HepG2 (cell line): ENCODE data around the gene ZBTB34. TPM values are rescaled to one million over a fixed set of nuclear protein-coding genes. Genes with fewer than 3 reads are reported as not detected.

Source experiments
- ADNP ChIP-seq: sonication (generic); formaldehyde crosslinking; IDR thresholded peaks from 2 replicates; pipeline ENCODE4 v1.4.0; 2020; ENCODE audit warnings: missing genetic modification reagents
- ATF7 ChIP-seq, 2 experiments: fragments of 450-650 bp in 1 of 2; sonication (generic) in 1 of 2; formaldehyde crosslinking in 1 of 2; IDR thresholded peaks; 2 replicates each; pipeline versions ENCODE4 v1.4.0 to v1.6.1; 2016 to 2020; ENCODE audit warnings: antibody characterized with exemption in 1 of 2, mild to moderate bottlenecking in 1 of 2, missing genetic modification reagents in 1 of 2
- CREB1 ChIP-seq, 2 experiments: fragments of 450-650 bp in 1 of 2; IDR thresholded peaks; 2 replicates each; pipeline ENCODE4 v1.6.1; 2016 to 2017; ENCODE audit warnings: control low read depth in 1 of 2, mild to moderate bottlenecking in 1 of 2, missing compliant biosample characterization in 1 of 2, missing genetic modification characterization in 1 of 2
- GFI1 ChIP-seq: sonication (generic); formaldehyde crosslinking; IDR thresholded peaks from 2 replicates; pipeline ENCODE4 v1.5.0; 2020; ENCODE audit warnings: missing genetic modification reagents, mild to moderate bottlenecking, borderline replicate concordance
- IRF2 ChIP-seq: IDR thresholded peaks from 2 replicates; pipeline ENCODE4 v1.6.1; 2018; ENCODE audit warnings: missing genetic modification reagents, missing compliant biosample characterization
- LCORL ChIP-seq, 2 experiments: fragments of 450-650 bp in 1 of 2; sonication (generic) in 1 of 2; formaldehyde crosslinking in 1 of 2; IDR thresholded peaks; 2 replicates each; pipeline versions ENCODE4 v1.5.0 to v1.6.1; 2017 to 2020; ENCODE audit warnings: antibody characterized with exemption in 1 of 2, missing genetic modification reagents in 1 of 2
- NFAT5 ChIP-seq: sonication (generic); formaldehyde crosslinking; IDR thresholded peaks from 2 replicates; pipeline ENCODE4 v1.4.0; 2020; ENCODE audit warnings: missing genetic modification reagents
- PAXIP1 ChIP-seq: sonication (generic); formaldehyde crosslinking; conservative IDR thresholded peaks from 2 replicates; pipeline ENCODE4 v1.4.0; 2020; ENCODE audit warnings: mild to moderate bottlenecking, missing genetic modification reagents, moderate library complexity
- RARA ChIP-seq: IDR thresholded peaks from 2 replicates; pipeline ENCODE4 v1.6.1; 2016; ENCODE audit warnings: missing genetic modification reagents, missing compliant biosample characterization
- RBAK ChIP-seq: sonication (generic); formaldehyde crosslinking; IDR thresholded peaks from 2 replicates; pipeline ENCODE4 v1.5.1; 2020; ENCODE audit warnings: mild to moderate bottlenecking, missing genetic modification reagents
- SAP130 ChIP-seq: IDR thresholded peaks from 2 replicates; pipeline ENCODE4 v1.6.1; 2016; ENCODE audit warnings: low read depth
- SIX1 ChIP-seq: sonication (generic); formaldehyde crosslinking; IDR thresholded peaks from 2 replicates; pipeline ENCODE4 v1.4.0; 2020; ENCODE audit warnings: missing genetic modification reagents, borderline replicate concordance
- SP5 ChIP-seq: IDR thresholded peaks from 2 replicates; pipeline ENCODE4 v1.6.1; 2016; ENCODE audit warnings: low read depth, borderline replicate concordance
- ZBTB43 ChIP-seq: sonication (generic); formaldehyde crosslinking; conservative IDR thresholded peaks from 2 replicates; pipeline ENCODE4 v1.4.0; 2020; ENCODE audit warnings: missing genetic modification reagents
- ZEB1 ChIP-seq: IDR thresholded peaks from 2 replicates; pipeline ENCODE4 v1.6.1; 2012; ENCODE audit warnings: mild to moderate bottlenecking, low read depth, inconsistent platforms; ENCODE audit not compliant: insufficient replicate concordance
- ZMYM3 ChIP-seq: sonication (generic); formaldehyde crosslinking; IDR thresholded peaks from 2 replicates; pipeline ENCODE4 v1.5.1; 2020; ENCODE audit warnings: mild to moderate bottlenecking, missing genetic modification reagents
- ZMYM4 ChIP-seq: sonication (generic); formaldehyde crosslinking; IDR thresholded peaks from 2 replicates; pipeline ENCODE4 v1.8.1; 2023; ENCODE audit warnings: mild to moderate bottlenecking, missing genetic modification reagents
- ZNF12 ChIP-seq: sonication (generic); formaldehyde crosslinking; IDR thresholded peaks from 2 replicates; pipeline ENCODE4 v1.5.0; 2020; ENCODE audit warnings: missing genetic modification reagents
- ZNF879 ChIP-seq: sonication (generic); formaldehyde crosslinking; IDR thresholded peaks from 2 replicates; pipeline ENCODE4 v1.8.1; 2023; ENCODE audit warnings: missing genetic modification reagents
- polyA plus RNA-seq, 8 experiments: library from polyadenylated mRNA; depleted of rRNA in 3 of 8; stranded (reverse) in 7 of 8; unstranded in 1 of 8; fragments of >200 nt; fragmentation: Illumina TruSeq in 4 of 8; extraction: Trizol in 4 of 8; gene quantifications; 2 replicates each; pipeline versions ENCODE4 v1.2.1 to v1.2.3, GENCODE V29; 2011 to 2016; ENCODE audit warnings: low read depth in 4 of 8, missing spikeins in 1 of 8, mixed read lengths in 1 of 8; ENCODE audit not compliant: insufficient read depth in 1 of 8
- total RNA-seq, 5 experiments: library from RNA; depleted of rRNA; stranded (reverse); fragments of >200 nt; fragmentation: Illumina TruSeq; extraction: Trizol; gene quantifications; 2 replicates each; pipeline ENCODE4 v1.2.3, GENCODE V29; 2016; ENCODE audit warnings: low read depth in 1 of 5

The ZBTB34 gene
- total and polyA plus RNA-seq, 2 of the 13 experiments (the other 11 are each of a cell fraction or from before 2014, with no cell fraction given): 5.9 to 8.7 TPM

GRCh38 chr9:126919193-126919592 lies 58.8 kb downstream of the ZBTB34 start (continued):
- TF ChIP-seq ZNF879 (no peak), ZBTB43 (CRISPR knock-in tag) (no peak), IRF2 (CRISPR knock-in tag) (peak; percentile 51; the same call in 1 of the 2 replicates), SAP130 (CRISPR knock-in tag) (peak; percentile 64), ZEB1 (no peak), ATF7 (IDR thresholded peaks at IDR 0.05) (no peak), ATF7 (CRISPR knock-in tag; IDR thresholded peaks at IDR 0.05) (no peak), RARA (CRISPR knock-in tag) (peak; percentile 45; the same call in 1 of the 2 replicates), CREB1 (IDR thresholded peaks at IDR 0.05) (no peak), CREB1 (CRISPR knock-in tag; IDR thresholded peaks at IDR 0.05) (0 out of 2 replicates have a peak, but pooled peaks have one; percentile 16), GFI1 (CRISPR knock-in tag) (peak; percentile 95), NFAT5 (no peak), ZMYM4 (CRISPR knock-in tag) (peak; percentile 26; the same call in 1 of the 2 replicates), SP5 (CRISPR knock-in tag) (peak; percentile 50; the same call in 1 of the 2 replicates), LCORL (IDR thresholded peaks at IDR 0.05) (no peak), LCORL (CRISPR knock-in tag; IDR thresholded peaks at IDR 0.05) (0 out of 2 replicates have a peak, but pooled peaks have one; percentile 28), ZMYM3 (CRISPR knock-in tag) (no peak), ZNF12 (CRISPR knock-in tag) (no peak), ADNP (no peak), RBAK (CRISPR knock-in tag) (no peak), PAXIP1 (peak; percentile 88), SIX1 (peak; percentile 91; the same call in 1 of the 2 replicates)
